Measurements from ENCODE around the gene ZYG11B. TPM values are rescaled to one million over a fixed set of nuclear protein-coding genes. Genes with fewer than 3 reads are reported as not detected.
A peak's percentile ranks its signal among the peaks of the same experiment; 100 is the strongest.

ZYG11B gene
- total and polyA plus RNA-seq, 9 of the 15 experiments (the other 6 are each of a cell fraction or from before 2014, with no cell fraction given): 4.9 to 22.2 (median 12.2) TPM

- TF ChIP-seq ARID4B (CRISPR knock-in tag; IDR thresholded peaks at IDR 0.05) (no peak), JUND (IDR thresholded peaks at IDR 0.05; ENCODE audit: borderline replicate concordance, low read depth, low read length) (no peak), JUND (tag; IDR thresholded peaks at IDR 0.05; ENCODE audit: borderline replicate concordance, low read depth, low read length) (no peak), DEAF1 (CRISPR knock-in tag; IDR thresholded peaks at IDR 0.05) (peak; percentile 21; the same call in 1 of the 2 replicates), REST (IDR thresholded peaks at IDR 0.05; ENCODE audit: borderline replicate concordance) (peak; percentile 48; the same call in 1 of the 2 replicates), REST (CRISPR knock-in tag; IDR thresholded peaks at IDR 0.05; ENCODE audit: low read depth) (no peak), E2F1 (CRISPR knock-in tag; IDR thresholded peaks at IDR 0.05) (no peak)
Observed at GRCh38 chr1:52825868-52826267, 99.6 kb downstream of the ZYG11B start (continued).

All from K562 (cell line).